Activated CD4-positive, alpha-beta T cell treated with anti-CD3 and anti-CD28 coated beads for 36 hours (primary cell): ENCODE data around the gene MRPS26. TPM values are rescaled to one million over a fixed set of nuclear protein-coding genes. Genes with fewer than 3 reads are reported as not detected.
A peak's percentile ranks its signal among the peaks of the same experiment; 100 is the strongest.
"Not testable (repeated sequence)": the region's sequence is repeated elsewhere in the genome, so short reads cannot be mapped to it uniquely, and the experiment has no call there.

Experiments
- ATAC-seq: fragments of 200-7000 bp; cut with Tn5 transposase; one replicate; pipeline ENCODE4 v1.10.0; 2021; ENCODE audit warnings: mild to moderate bottlenecking, moderate library complexity
- CTCF ChIA-PET: fragments of 350-600 bp; sonication (Branson Sonifier 250); formaldehyde crosslinking; loops from one replicate; lab custom pipeline; 2021; ENCODE audit warnings: antibody characterized with exemption; lab: Charles Lee
- POLR2A ChIA-PET: fragments of 350-600 bp; sonication (Branson Sonifier 250); formaldehyde crosslinking; loops from one replicate; lab custom pipeline; 2021; ENCODE audit warnings: antibody characterized with exemption, inconsistent platforms; lab: Charles Lee
- DNase-seq: peaks from one replicate; pipeline ENCODE4 v3.0.0-alpha.2; 2020
- H3K27ac Mint-ChIP-seq: one replicate; pipeline ENCODE4 v1.8.0; 2021; ENCODE audit warnings: mixed read lengths
- H3K27me3 Mint-ChIP-seq: one replicate; pipeline ENCODE4 v1.8.0; 2021; ENCODE audit warnings: mixed read lengths
- H3K36me3 Mint-ChIP-seq: one replicate; pipeline ENCODE4 v1.8.0; 2021; ENCODE audit warnings: low read depth, mixed read lengths
- H3K4me1 Mint-ChIP-seq: one replicate; pipeline ENCODE4 v1.8.0; 2021; ENCODE audit warnings: mixed read lengths
- H3K4me3 Mint-ChIP-seq: one replicate; pipeline ENCODE4 v1.8.0; 2021; ENCODE audit warnings: mild to moderate bottlenecking, moderate library complexity, mixed read lengths
- H3K9me3 Mint-ChIP-seq: one replicate; pipeline ENCODE4 v1.8.0; 2021; ENCODE audit warnings: low read depth, mixed read lengths
- intact Hi-C, 2 experiments: fragments of 100-400 bp; cut with DNase I in 1 of 2; cut with micrococcal nuclease in 1 of 2; formaldehyde crosslinking; loops; one replicate each; pipeline versions ENCODE4 v1.14.2 to v1.15.1; 2022 to 2024; cut with DNase I, micrococcal nuclease
- total RNA-seq, 2 experiments: library from RNA; stranded (reverse); gene quantifications; one replicate each; pipeline ENCODE4 v1.2.3, GENCODE V29; 2021

The MRPS26 gene
- total RNA-seq, 2 experiments from 2014 or later, result 107 to 153 TPM

- H3K27me3 Mint-ChIP-seq, POLR2A ChIA-PET, H3K4me3 Mint-ChIP-seq, H3K27ac Mint-ChIP-seq, H3K9me3 Mint-ChIP-seq, H3K36me3 Mint-ChIP-seq, DNase-seq, ATAC-seq, intact Hi-C loops: not testable (repeated sequence)
- H3K4me1 Mint-ChIP-seq, result peaks cover 16% of the 10 kb centered on the region
- CTCF ChIA-PET, result interaction anchor here (0.6 kb wide), 1 partner anchor 829 kb away, joined by 3 read pairs; no protein-coding TSS in a partner anchor
Measured at GRCh38 chr20:3064119-3064518, 18.3 kb downstream of the MRPS26 start.

- ATAC-seq (no peak), DNase-seq (no peak)
- intact Hi-C loops, result no loop called here
- ChIA-PET POLR2A (interaction anchor here (0.6 kb wide), 1 partner anchor 55 kb away, joined by 4 read pairs; no protein-coding TSS in a partner anchor), CTCF (interaction anchor here (1.0 to 1.4 kb wide), 2 partner anchors 10 to 14 kb away, joined by 4 to 5 read pairs; no protein-coding TSS in a partner anchor)
- H3K36me3 Mint-ChIP-seq, result no peaks in the 10 kb centered on the region
- peaks cover 21% of the 10 kb centered on the region for H3K4me1 Mint-ChIP-seq
- no peak overlapping the region for H3K4me3 Mint-ChIP-seq
- H3K27me3 Mint-ChIP-seq, result no peaks in the 10 kb centered on the region
- no peaks in the 10 kb centered on the region for H3K9me3 Mint-ChIP-seq
- no peak overlapping the region for H3K27ac Mint-ChIP-seq
Measured at GRCh38 chr20:3067139-3068014, 21.5 kb downstream of the MRPS26 start.

GRCh38 chr20:3068075-3068474 lies 22.2 kb downstream of the MRPS26 start:
- Mint-ChIP-seq H3K4me3 (no peak overlapping the region), H3K27ac (no peak overlapping the region), H3K27me3 (no peaks in the 10 kb centered on the region), H3K9me3 (no peaks in the 10 kb centered on the region), H3K36me3 (no peaks in the 10 kb centered on the region), H3K4me1 (peaks cover 26% of the 10 kb centered on the region)
- CTCF ChIA-PET, result interaction anchor here (1.0 to 1.4 kb wide), 2 partner anchors 9 to 15 kb away, joined by 4 to 5 read pairs; no protein-coding TSS in a partner anchor
- DNase-seq (no peak), ATAC-seq (no peak)
- intact Hi-C loops, result no loop called here
- POLR2A ChIA-PET, result no interaction called here

GRCh38 chr20:3068986-3069900 lies 23.4 kb downstream of the MRPS26 start:
- no peak overlapping the region for H3K27ac Mint-ChIP-seq
- ATAC-seq, result peak; percentile 46
- ChIA-PET POLR2A (no interaction called here), CTCF (interaction anchor here (0.6 to 1.4 kb wide), 3 partner anchors 8 to 27 kb away, joined by 3 to 5 read pairs (median 5); no protein-coding TSS in a partner anchor)
- H3K9me3 Mint-ChIP-seq, result no peaks in the 10 kb centered on the region
- H3K4me1 Mint-ChIP-seq, result peaks cover 25% of the 10 kb centered on the region
- no peaks in the 10 kb centered on the region for H3K36me3 Mint-ChIP-seq
- no peaks in the 10 kb centered on the region for H3K27me3 Mint-ChIP-seq
- peak; percentile 68 for DNase-seq
- no peak overlapping the region for H3K4me3 Mint-ChIP-seq
- intact Hi-C loops, result no loop called here

GRCh38 chr20:3070725-3071124 lies 24.9 kb downstream of the MRPS26 start:
- Mint-ChIP-seq H3K36me3 (no peaks in the 10 kb centered on the region), H3K4me3 (peak overlapping the region; percentile 61), H3K9me3 (no peaks in the 10 kb centered on the region), H3K27me3 (no peaks in the 10 kb centered on the region), H3K4me1 (peaks cover 24% of the 10 kb centered on the region), H3K27ac (peak overlapping the region; percentile 61)
- ChIA-PET POLR2A (no interaction called here), CTCF (interaction anchor here (1.0 kb wide), 1 partner anchor 44 kb away, joined by 3 read pairs; no protein-coding TSS in a partner anchor)
- DNase-seq (no peak), ATAC-seq (no peak)
- intact Hi-C loops, result loop anchor here in 1 of 2 experiments (5.0 kb wide), 1 partner anchor 87 kb away; the partner anchor contains the start of genes FASTKD5 and UBOX5

- CTCF ChIA-PET, result interaction anchor here (1.0 kb wide), 1 partner anchor 44 kb away, joined by 3 read pairs; no protein-coding TSS in a partner anchor
- Mint-ChIP-seq H3K27me3 (no peaks in the 10 kb centered on the region), H3K27ac (no peak overlapping the region), H3K4me1 (peaks cover 24% of the 10 kb centered on the region), H3K4me3 (peak overlapping the region; percentile 61), H3K9me3 (no peaks in the 10 kb centered on the region), H3K36me3 (no peaks in the 10 kb centered on the region)
- POLR2A ChIA-PET, result interaction anchor here (1.0 kb wide), 1 partner anchor 11 kb away, joined by 3 read pairs; no protein-coding TSS in a partner anchor
- DNase-seq (no peak), ATAC-seq (no peak)
- intact Hi-C loops, result loop anchor here in 1 of 2 experiments (5.0 kb wide), 1 partner anchor 86 kb away; the partner anchor contains the start of genes FASTKD5 and UBOX5
Measured at GRCh38 chr20:3071266-3071609, 25.4 kb downstream of the MRPS26 start.

- DNase-seq, result peak; percentile 83
- peaks cover 27% of the 10 kb centered on the region for H3K4me1 Mint-ChIP-seq
- ChIA-PET CTCF (no interaction called here), POLR2A (interaction anchor here (0.5 to 1.0 kb wide), 2 partner anchors 11 to 42 kb away, joined by 3 read pairs; no protein-coding TSS in a partner anchor)
- H3K9me3 Mint-ChIP-seq, result no peaks in the 10 kb centered on the region
- peak within 1 kb of the TSS; percentile 87 for H3K27ac Mint-ChIP-seq
- intact Hi-C loops, result loop anchor here in 1 of 2 experiments (5.0 kb wide), 1 partner anchor 85 kb away; the partner anchor contains the start of genes FASTKD5 and UBOX5
- H3K4me3 Mint-ChIP-seq, result peak within 1 kb of the TSS; percentile 61
- no peaks in the 10 kb centered on the region for H3K27me3 Mint-ChIP-seq
- H3K36me3 Mint-ChIP-seq, result no peaks in the 10 kb centered on the region
- ATAC-seq, result peak; percentile 74
Measured at GRCh38 chr20:3071610-3072529, 26.0 kb downstream of the MRPS26 start, which contains the start of gene OXT. TSS of gene OXT (plus strand) at chr20:3071620. CDS start at chr20:3071656, 36 bp downstream.

- Mint-ChIP-seq H3K27ac (peak overlapping the region; percentile 87), H3K27me3 (no peaks in the 10 kb centered on the region), H3K4me1 (peaks cover 34% of the 10 kb centered on the region), H3K36me3 (no peaks in the 10 kb centered on the region), H3K4me3 (peak overlapping the region; percentile 61), H3K9me3 (no peaks in the 10 kb centered on the region)
- intact Hi-C loops, result loop anchor here in 1 of 2 experiments (5.0 kb wide), 1 partner anchor 85 kb away; the partner anchor contains the start of genes FASTKD5 and UBOX5
- no peak for ATAC-seq
- DNase-seq, result no peak
- ChIA-PET POLR2A (interaction anchor here (0.5 to 0.7 kb wide), 2 partner anchors 43 to 51 kb away, joined by 3 to 5 read pairs; no protein-coding TSS in a partner anchor), CTCF (interaction anchor here (0.6 kb wide), 1 partner anchor 386 kb away, joined by 3 read pairs; no protein-coding TSS in a partner anchor)
Measured at GRCh38 chr20:3072530-3073250, 26.8 kb downstream of the MRPS26 start.

- not testable (repeated sequence) for H3K27me3 Mint-ChIP-seq, H3K36me3 Mint-ChIP-seq, H3K9me3 Mint-ChIP-seq
- ATAC-seq (peak; percentile 8), DNase-seq (peak; percentile 56)
- POLR2A ChIA-PET, result interaction anchor here (0.7 kb wide), 1 partner anchor 51 kb away, joined by 5 read pairs; no protein-coding TSS in a partner anchor
- H3K27ac Mint-ChIP-seq, result peak overlapping the region; percentile 58
- intact Hi-C loops, result loop anchor here in 1 of 2 experiments (5.0 kb wide), 1 partner anchor 84 kb away; the partner anchor contains the start of genes FASTKD5 and UBOX5
- H3K4me3 Mint-ChIP-seq, result peak overlapping the region; percentile 4
- peaks cover 37% of the 10 kb centered on the region for H3K4me1 Mint-ChIP-seq
- CTCF ChIA-PET, result interaction anchor here (0.6 to 1.7 kb wide), 3 partner anchors 20 to 386 kb away, joined by 3 to 10 read pairs (median 3); no protein-coding TSS in a partner anchor
Measured at GRCh38 chr20:3073251-3073643, 27.4 kb downstream of the MRPS26 start.
